Upper lobe of left lung (tissue), 6 donors: ENCODE results near the gene AMHR2. TPM values are rescaled to one million over a fixed set of nuclear protein-coding genes. Genes with fewer than 3 reads are reported as not detected.
"Not testable (repeated sequence)": the region's sequence is repeated elsewhere in the genome, so short reads cannot be mapped to it uniquely, and the experiment has no call there.

Experiments
- ATAC-seq, 2 donors: fragments of 200-7000 bp; cut with Tn5 transposase; one replicate each; pipeline ENCODE4 v1.9.1; 2022; ENCODE audit warnings: mild to moderate bottlenecking in 2 of 2, moderate library complexity in 2 of 2; ENCODE audit not compliant: low FRiP score in 2 of 2
- DNase-seq, 2 donors: peaks; one replicate each; pipeline ENCODE4 v3.0.0-alpha.2; 2019 to 2020
- H3K27ac ChIP-seq, 4 donors: fragments of 200-600 bp; sonication (generic); one replicate each; pipeline ENCODE4 v1.5.1; 2016 to 2019
- H3K27me3 ChIP-seq, 4 donors: fragments of 200-600 bp; sonication (generic); one replicate each; pipeline ENCODE4 v1.5.1; 2017 to 2019
- H3K36me3 ChIP-seq, 4 donors: fragments of 200-600 bp; sonication (generic); one replicate each; pipeline ENCODE4 v1.5.1; 2016 to 2019
- H3K4me1 ChIP-seq, 4 donors: fragments of 200-600 bp; sonication (generic); one replicate each; pipeline ENCODE4 v1.5.1; 2018 to 2019
- H3K4me3 ChIP-seq, 4 donors: fragments of 200-600 bp; sonication (generic); one replicate each; pipeline ENCODE4 v1.5.1; 2017 to 2019; ENCODE audit warnings: mild to moderate bottlenecking in 2 of 4, moderate library complexity in 1 of 4
- H3K9me3 ChIP-seq, 4 donors: fragments of 200-600 bp; sonication (generic); one replicate each; pipeline ENCODE4 v1.5.1; 2018 to 2019
- EP300 ChIP-seq, 4 donors: sonication (generic); formaldehyde crosslinking; IDR thresholded peaks; one replicate each; pipeline ENCODE4 v1.5.1; 2017; ENCODE audit warnings: antibody characterized with exemption in 4 of 4, control low read depth in 2 of 4
- POLR2A ChIP-seq, 4 donors: fragments of 450-650 bp; IDR thresholded peaks; one replicate each; pipeline ENCODE4 v1.5.1; 2016 to 2017; ENCODE audit warnings: antibody characterized with exemption in 4 of 4, mild to moderate bottlenecking in 2 of 4
- POLR2AphosphoS5 ChIP-seq, 2 donors: sonication (generic); formaldehyde crosslinking; IDR thresholded peaks; one replicate each; pipeline ENCODE4 v1.5.1; 2017; ENCODE audit warnings: antibody characterized with exemption in 2 of 2
- WGBS, 2 donors: methylation state at CpG; one replicate each; pipeline ENCODE4 v1.1.5; 2017 to 2018; 5-methylcytosine and 5-hydroxymethylcytosine counted together
- total RNA-seq, 6 donors: library from RNA; depleted of rRNA in 4 of 6; stranded (reverse); fragments of >200 nt in 4 of 6; gene quantifications; one replicate each; pipeline versions ENCODE4 v1.1.0 to v1.2.1, GENCODE V29; 2016 to 2021
- TF ChIP-seq, protein P1 (sequence below), 6 experiments: fragments of 450-650 bp in 4 of 6; fragments of 200-600 bp in 2 of 6; sonication (generic) in 2 of 6; IDR thresholded peaks; one replicate each; pipeline ENCODE4 v1.5.1; 2016 to 2019; ENCODE audit warnings: antibody characterized with exemption in 6 of 6
- donor health status: DM: no; HTN: no; CAD: no; lungs with moderate emphysema.
- donor health status: DM: no; HTN: yes; CAD: no; lungs with severe emphysema.

AMHR2 gene
- total RNA-seq, 6 donors from 2014 or later = 0.24 to 1.0 (median 0.41) TPM; not detected in 2

DNA sequence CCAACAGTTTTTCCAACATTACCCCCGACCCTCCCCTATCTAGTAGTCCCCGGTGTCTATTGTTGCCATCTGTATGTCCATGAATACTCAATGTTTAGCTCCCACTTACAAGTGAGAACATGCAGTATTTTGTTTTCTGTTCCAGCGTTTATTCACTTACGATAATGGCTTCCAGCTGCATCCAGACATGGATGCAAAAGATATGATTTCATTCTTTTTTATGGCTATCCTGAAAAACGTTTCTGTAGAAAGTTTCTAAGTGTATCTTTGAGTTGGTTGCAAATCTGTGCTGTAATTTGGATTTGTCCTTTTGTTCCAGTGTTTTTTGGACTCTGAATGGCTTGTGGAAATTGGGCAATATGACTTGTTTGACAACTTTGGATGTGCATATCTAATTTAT, 31.9 kb upstream of the AMHR2 start:
- 58 to 60% methylated on average over 5 of the region's 5 CpGs for WGBS, 2 donors
- H3K9me3 ChIP-seq = no peaks in the 10 kb centered on the region
- DNase-seq (no peak), ATAC-seq (no peak)
- peaks cover 39 to 54% (median 45%) of the 10 kb centered on the region in 4 donors for H3K4me1 ChIP-seq
- H3K27me3 ChIP-seq = no peaks in the 10 kb centered on the region
- TF ChIP-seq EP300 (IDR thresholded peaks at IDR 0.05) (no peak), POLR2AphosphoS5 (IDR thresholded peaks at IDR 0.05) (no peak), POLR2A (IDR thresholded peaks at IDR 0.05) (no peak)
- TF ChIP-seq, protein P1, sequence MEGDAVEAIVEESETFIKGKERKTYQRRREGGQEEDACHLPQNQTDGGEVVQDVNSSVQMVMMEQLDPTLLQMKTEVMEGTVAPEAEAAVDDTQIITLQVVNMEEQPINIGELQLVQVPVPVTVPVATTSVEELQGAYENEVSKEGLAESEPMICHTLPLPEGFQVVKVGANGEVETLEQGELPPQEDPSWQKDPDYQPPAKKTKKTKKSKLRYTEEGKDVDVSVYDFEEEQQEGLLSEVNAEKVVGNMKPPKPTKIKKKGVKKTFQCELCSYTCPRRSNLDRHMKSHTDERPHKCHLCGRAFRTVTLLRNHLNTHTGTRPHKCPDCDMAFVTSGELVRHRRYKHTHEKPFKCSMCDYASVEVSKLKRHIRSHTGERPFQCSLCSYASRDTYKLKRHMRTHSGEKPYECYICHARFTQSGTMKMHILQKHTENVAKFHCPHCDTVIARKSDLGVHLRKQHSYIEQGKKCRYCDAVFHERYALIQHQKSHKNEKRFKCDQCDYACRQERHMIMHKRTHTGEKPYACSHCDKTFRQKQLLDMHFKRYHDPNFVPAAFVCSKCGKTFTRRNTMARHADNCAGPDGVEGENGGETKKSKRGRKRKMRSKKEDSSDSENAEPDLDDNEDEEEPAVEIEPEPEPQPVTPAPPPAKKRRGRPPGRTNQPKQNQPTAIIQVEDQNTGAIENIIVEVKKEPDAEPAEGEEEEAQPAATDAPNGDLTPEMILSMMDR (IDR thresholded peaks at IDR 0.05) = no peak
- peak overlapping the region in 1 of 4 donors; percentile 30 for H3K27ac ChIP-seq
- no peak overlapping the region for H3K4me3 ChIP-seq
- H3K36me3 ChIP-seq = peaks cover 0 to 29% (median 0%) of the 10 kb centered on the region in 4 donors

GRCh38 chr12:53399896-53400295, 23.8 kb upstream of the AMHR2 start:
- DNase-seq (no peak), ATAC-seq (no peak)
- H3K9me3 ChIP-seq = no peaks in the 10 kb centered on the region
- no peak overlapping the region for H3K4me3 ChIP-seq
- TF ChIP-seq EP300 (IDR thresholded peaks at IDR 0.05) = no peak
- TF ChIP-seq, protein P1 (IDR thresholded peaks at IDR 0.05) = no peak
- no peak overlapping the region for H3K27ac ChIP-seq
- WGBS, 2 donors = 86 to 90% methylated on average over 7 of the region's 7 CpGs
- no peaks in the 10 kb centered on the region for H3K27me3 ChIP-seq
- H3K36me3 ChIP-seq = peaks cover 0 to 39% (median 9%) of the 10 kb centered on the region in 4 donors
- H3K4me1 ChIP-seq = peaks cover 0 to 7% (median 3%) of the 10 kb centered on the region in 4 donors

DNA sequence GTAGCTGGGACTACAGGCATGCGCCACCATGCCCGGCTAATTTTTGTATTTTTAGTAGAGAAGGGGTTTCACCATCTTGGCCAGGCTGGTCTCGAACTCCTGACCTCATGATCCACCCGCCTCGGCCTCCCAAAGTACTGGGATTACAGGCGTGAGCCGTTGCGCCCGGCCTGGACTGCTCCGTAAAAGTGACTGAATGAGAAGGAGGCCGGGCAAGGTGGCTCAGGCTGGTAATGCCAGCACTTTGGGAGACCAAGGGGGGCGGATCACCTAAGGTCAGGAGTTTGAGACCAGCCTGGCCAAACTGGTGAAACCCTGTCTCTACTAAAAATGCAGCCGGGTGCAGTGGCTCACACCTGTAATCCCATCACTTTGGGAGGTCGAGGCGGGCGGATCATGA, 21.3 kb upstream of the AMHR2 start:
- not testable (repeated sequence) for H3K4me3 ChIP-seq, DNase-seq, H3K27me3 ChIP-seq, H3K4me1 ChIP-seq, H3K9me3 ChIP-seq, H3K27ac ChIP-seq, ATAC-seq
- peaks cover 7 to 50% (median 20%) of the 10 kb centered on the region in 4 donors for H3K36me3 ChIP-seq
- WGBS, 2 donors = 95% methylated on average over 13 to 16 of the region's 16 CpGs

- DNase-seq = no peak
- H3K4me1 ChIP-seq = peaks cover 0 to 4% (median 0%) of the 10 kb centered on the region in 4 donors
- WGBS, 2 donors = 75 to 79% methylated on average over 7 of the region's 7 CpGs
- no peak overlapping the region for H3K27ac ChIP-seq
- H3K36me3 ChIP-seq = peaks cover 10 to 55% (median 25%) of the 10 kb centered on the region in 4 donors
- TF ChIP-seq, protein P1 (IDR thresholded peaks at IDR 0.05) = no peak
- TF ChIP-seq POLR2A (IDR thresholded peaks at IDR 0.05) = no peak
- no peak for TF ChIP-seq EP300 (IDR thresholded peaks at IDR 0.05)
- TF ChIP-seq POLR2AphosphoS5 (IDR thresholded peaks at IDR 0.05) = no peak
- H3K27me3 ChIP-seq = no peaks in the 10 kb centered on the region
- no peak for ATAC-seq
- H3K4me3 ChIP-seq = no peak overlapping the region
- H3K9me3 ChIP-seq = no peaks in the 10 kb centered on the region
Observed at GRCh38 chr12:53402871-53403270, 20.8 kb upstream of the AMHR2 start.

GRCh38 chr12:53410951-53411350, 12.7 kb upstream of the AMHR2 start:
- TF ChIP-seq POLR2AphosphoS5 (IDR thresholded peaks at IDR 0.05) = no peak
- TF ChIP-seq POLR2A (IDR thresholded peaks at IDR 0.05) = no peak
- TF ChIP-seq, protein P1 (IDR thresholded peaks at IDR 0.05) = no peak
- no peak for TF ChIP-seq EP300 (IDR thresholded peaks at IDR 0.05)
- ATAC-seq = no peak
- H3K27ac ChIP-seq = no peak overlapping the region
- no peak for DNase-seq
- peaks cover 0 to 17% (median 7%) of the 10 kb centered on the region in 4 donors for H3K4me1 ChIP-seq
- H3K27me3 ChIP-seq = no peaks in the 10 kb centered on the region
- no peaks in the 10 kb centered on the region for H3K9me3 ChIP-seq
- WGBS, 2 donors = 96 to 100% methylated on average over 3 to 5 of the region's 5 CpGs
- H3K4me3 ChIP-seq = no peak overlapping the region
- H3K36me3 ChIP-seq = peaks cover 37 to 67% (median 64%) of the 10 kb centered on the region in 4 donors
